Tibial artery (tissue), 4 donors: ENCODE measurements around the gene COL18A1.

Experiments
- DNase-seq, 2 donors: peaks; one replicate each; pipeline ENCODE4 v3.0.0-alpha.2; 2019
- H3K27ac ChIP-seq, 2 donors: fragments of 200-600 bp; sonication (generic) in 1 of 2; 1 replicate in 1 of 2; 2 replicates in 1 of 2; pipeline ENCODE4 v1.5.1; 2018 to 2019; ENCODE audit warnings: mild to moderate bottlenecking in 1 of 2
- H3K27me3 ChIP-seq, 2 donors: fragments of 200-600 bp; sonication (generic) in 1 of 2; one replicate each; pipeline versions ENCODE4 v1.5.1 to v1.6.0; 2016 to 2019
- H3K36me3 ChIP-seq, 3 donors: fragments of 200-600 bp; sonication (generic) in 2 of 3; one replicate each; pipeline ENCODE4 v1.5.1; 2016 to 2019; ENCODE audit warnings: mild to moderate bottlenecking in 2 of 3
- H3K4me1 ChIP-seq, 4 donors: fragments of 200-600 bp; sonication (generic) in 2 of 4; 1 replicate in 3 of 4; 2 replicates in 1 of 4; pipeline ENCODE4 v1.5.1; 2016 to 2019
- H3K4me3 ChIP-seq, 2 donors: fragments of 200-600 bp; sonication (generic) in 1 of 2; 1 replicate in 1 of 2; 2 replicates in 1 of 2; pipeline ENCODE4 v1.5.1; 2018 to 2019; ENCODE audit warnings: mild to moderate bottlenecking in 2 of 2
- H3K9me3 ChIP-seq, 3 donors: fragments of 200-600 bp; sonication (generic) in 1 of 3; one replicate each; pipeline ENCODE4 v1.5.1; 2016 to 2019
- intact Hi-C: fragments of 100-400 bp; cut with DNase I; formaldehyde crosslinking; loops from one replicate; pipeline ENCODE4 v1.15.0; 2023; ENCODE audit warnings: low total_unique reads
- TF ChIP-seq, protein P1 (sequence below), 2 experiments: fragments of 200-600 bp in 1 of 2; fragments of 450-650 bp in 1 of 2; IDR thresholded peaks; one replicate each; pipeline ENCODE4 v1.5.1; 2017 to 2019; ENCODE audit warnings: antibody characterized with exemption in 2 of 2, mild to moderate bottlenecking in 1 of 2, moderate library complexity in 1 of 2

The COL18A1 gene

DNA sequence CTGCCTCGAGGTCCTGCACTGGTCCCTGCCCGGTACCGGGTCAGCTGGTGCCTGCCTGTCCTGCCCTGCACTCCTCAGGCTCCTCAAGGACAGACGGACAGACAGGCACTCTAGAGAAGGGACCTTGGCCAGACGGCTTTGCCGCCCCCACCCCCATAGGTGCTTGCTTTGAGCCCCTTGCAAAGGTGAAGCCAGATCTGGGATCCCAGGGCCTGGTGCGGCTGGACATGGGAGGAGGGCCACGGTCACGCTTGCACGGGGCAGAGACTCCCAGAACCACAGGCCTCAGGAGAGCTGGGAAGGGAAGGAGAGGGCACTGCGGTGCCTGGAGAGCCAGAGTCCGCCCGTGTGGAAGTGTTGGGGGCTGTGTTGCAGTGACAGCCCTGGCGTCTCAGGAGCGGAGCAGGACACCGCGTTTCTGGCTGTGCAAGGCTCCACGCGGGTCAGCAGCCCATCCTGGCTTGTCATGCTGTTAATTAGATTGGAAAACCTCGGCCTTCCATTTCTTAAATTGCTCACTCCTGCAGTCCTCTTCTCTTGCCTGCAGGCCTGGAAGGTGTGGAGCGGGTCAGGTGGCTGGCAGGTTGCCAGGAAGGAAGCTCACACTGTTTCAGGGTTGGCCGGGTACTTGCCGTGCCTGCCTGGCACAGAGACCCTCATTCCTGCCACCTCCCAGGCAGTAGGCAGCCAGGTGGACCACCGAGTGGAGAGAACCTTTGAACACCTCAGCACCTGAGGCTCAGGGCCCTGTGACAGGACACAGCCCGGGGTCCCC is 16.3 kb downstream of the COL18A1 start:
- DNase-seq, result peak in 1 of 2 donors; percentile 79
- no peaks in the 10 kb centered on the region for H3K27me3 ChIP-seq
- peaks cover 0 to 100% (median 83%) of the 10 kb centered on the region in 4 donors for H3K4me1 ChIP-seq
- peak overlapping the region; percentile 28 to 34 for H3K4me3 ChIP-seq
- intact Hi-C loops, result loop anchor here (5.0 kb wide), 1 partner anchor 119 kb away; no protein-coding TSS in a partner anchor
- H3K9me3 ChIP-seq, result no peaks in the 10 kb centered on the region
- H3K27ac ChIP-seq, result peak overlapping the region; percentile 89 to 98
- no peaks in the 10 kb centered on the region for H3K36me3 ChIP-seq
- TF ChIP-seq, protein P1, sequence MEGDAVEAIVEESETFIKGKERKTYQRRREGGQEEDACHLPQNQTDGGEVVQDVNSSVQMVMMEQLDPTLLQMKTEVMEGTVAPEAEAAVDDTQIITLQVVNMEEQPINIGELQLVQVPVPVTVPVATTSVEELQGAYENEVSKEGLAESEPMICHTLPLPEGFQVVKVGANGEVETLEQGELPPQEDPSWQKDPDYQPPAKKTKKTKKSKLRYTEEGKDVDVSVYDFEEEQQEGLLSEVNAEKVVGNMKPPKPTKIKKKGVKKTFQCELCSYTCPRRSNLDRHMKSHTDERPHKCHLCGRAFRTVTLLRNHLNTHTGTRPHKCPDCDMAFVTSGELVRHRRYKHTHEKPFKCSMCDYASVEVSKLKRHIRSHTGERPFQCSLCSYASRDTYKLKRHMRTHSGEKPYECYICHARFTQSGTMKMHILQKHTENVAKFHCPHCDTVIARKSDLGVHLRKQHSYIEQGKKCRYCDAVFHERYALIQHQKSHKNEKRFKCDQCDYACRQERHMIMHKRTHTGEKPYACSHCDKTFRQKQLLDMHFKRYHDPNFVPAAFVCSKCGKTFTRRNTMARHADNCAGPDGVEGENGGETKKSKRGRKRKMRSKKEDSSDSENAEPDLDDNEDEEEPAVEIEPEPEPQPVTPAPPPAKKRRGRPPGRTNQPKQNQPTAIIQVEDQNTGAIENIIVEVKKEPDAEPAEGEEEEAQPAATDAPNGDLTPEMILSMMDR (IDR thresholded peaks at IDR 0.05), result peak in 1 of 2 experiments; percentile 15

GRCh38 chr21:45421846-45422775 is 17.1 kb downstream of the COL18A1 start:
- H3K27ac ChIP-seq, result peak overlapping the region; percentile 89 to 98
- H3K4me3 ChIP-seq, result no peak overlapping the region
- no peaks in the 10 kb centered on the region for H3K36me3 ChIP-seq
- intact Hi-C loops, result loop anchor here (5.0 kb wide), 1 partner anchor 120 kb away; no protein-coding TSS in a partner anchor
- H3K4me1 ChIP-seq, result peaks cover 0 to 100% (median 83%) of the 10 kb centered on the region in 4 donors
- peak in 1 of 2 donors; percentile 65 for DNase-seq
- H3K27me3 ChIP-seq, result no peaks in the 10 kb centered on the region
- TF ChIP-seq, protein P1 (IDR thresholded peaks at IDR 0.05), result no peak
- H3K9me3 ChIP-seq, result no peaks in the 10 kb centered on the region

- H3K27ac ChIP-seq, result peak overlapping the region; percentile 89 to 98
- no peaks in the 10 kb centered on the region for H3K9me3 ChIP-seq
- TF ChIP-seq, protein P1 (IDR thresholded peaks at IDR 0.05), result no peak
- intact Hi-C loops, result loop anchor here (5.0 kb wide), 1 partner anchor 121 kb away; no protein-coding TSS in a partner anchor
- H3K36me3 ChIP-seq, result no peaks in the 10 kb centered on the region
- DNase-seq, result peak in 1 of 2 donors; percentile 72
- H3K4me3 ChIP-seq, result no peak overlapping the region
- peaks cover 0 to 100% (median 83%) of the 10 kb centered on the region in 4 donors for H3K4me1 ChIP-seq
- H3K27me3 ChIP-seq, result no peaks in the 10 kb centered on the region
Measured at GRCh38 chr21:45423201-45423955, 18.4 kb downstream of the COL18A1 start.

GRCh38 chr21:45423968-45424853 is 19.2 kb downstream of the COL18A1 start:
- H3K27me3 ChIP-seq, result no peaks in the 10 kb centered on the region
- no peak overlapping the region for H3K4me3 ChIP-seq
- no peaks in the 10 kb centered on the region for H3K36me3 ChIP-seq
- peak overlapping the region; percentile 89 to 98 for H3K27ac ChIP-seq
- TF ChIP-seq, protein P1 (IDR thresholded peaks at IDR 0.05), result no peak
- intact Hi-C loops, result loop anchor here (5.0 kb wide), 1 partner anchor 122 kb away; no protein-coding TSS in a partner anchor
- H3K9me3 ChIP-seq, result no peaks in the 10 kb centered on the region
- DNase-seq, result peak in 1 of 2 donors; percentile 63
- peaks cover 0 to 100% (median 76%) of the 10 kb centered on the region in 4 donors for H3K4me1 ChIP-seq
